Measurements from ENCODE around the gene MAP3K3.

MAP3K3 gene

DNA sequence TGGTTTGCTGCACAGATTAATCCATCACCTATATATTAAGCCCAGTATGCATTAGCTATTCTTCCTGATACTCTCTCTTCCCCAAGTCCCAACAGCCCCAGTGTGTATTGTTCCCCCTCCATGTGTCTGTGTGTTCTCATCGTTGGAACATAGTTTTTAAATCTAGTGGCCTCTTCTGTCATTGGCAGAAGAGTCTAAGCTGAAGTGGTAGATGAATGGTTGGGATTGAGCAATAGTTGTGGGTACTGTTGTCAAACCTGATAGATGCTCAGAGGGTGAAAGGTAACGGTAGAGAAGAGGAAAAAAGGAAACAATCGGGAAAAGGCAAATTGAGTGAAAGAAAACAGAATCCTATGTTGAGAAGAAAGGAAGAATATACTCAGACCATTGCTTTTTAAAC lies 29.9 kb downstream of the MAP3K3 start:
- no peak for DNase-seq (ENCODE audit: low read depth, low spot score)

DNA sequence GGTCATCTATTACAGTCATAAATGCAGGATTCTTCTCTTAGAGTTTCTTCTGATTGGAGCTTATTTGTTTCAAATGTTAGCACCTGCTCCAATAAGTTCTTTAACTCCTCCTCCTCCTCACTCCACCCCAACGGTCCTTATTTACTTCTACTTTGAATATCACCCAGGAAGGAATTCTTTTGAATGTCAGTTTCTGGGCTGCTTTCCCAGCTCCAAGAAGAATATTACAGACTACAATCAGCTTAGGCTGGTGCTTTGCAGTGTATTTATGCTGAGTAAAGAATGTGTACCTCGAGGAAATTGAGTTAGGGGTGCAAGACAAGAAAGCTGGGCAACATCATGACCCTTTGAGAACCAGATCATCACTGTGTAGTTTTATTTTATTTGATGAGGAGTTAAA lies 30.8 kb downstream of the MAP3K3 start:
- no peak for DNase-seq (ENCODE audit: low read depth, low spot score)

DNA sequence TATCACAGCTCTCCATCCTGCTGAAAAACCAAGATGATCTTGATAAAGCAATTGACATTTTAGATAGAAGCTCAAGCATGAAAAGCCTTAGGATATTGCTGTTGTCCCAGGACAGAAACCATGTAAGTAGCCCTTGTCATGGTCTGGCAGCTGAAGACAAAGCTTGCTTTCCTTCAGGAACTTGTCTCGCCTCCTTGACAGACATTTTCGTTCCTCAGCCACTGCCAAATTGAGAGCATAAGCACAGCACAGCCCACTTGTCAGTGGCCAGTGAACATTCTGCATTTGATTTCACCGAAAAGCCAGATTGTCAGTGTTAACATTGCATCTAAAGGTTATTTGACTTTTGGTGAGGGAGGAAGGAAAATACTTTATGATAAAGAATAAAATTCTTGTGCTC lies 35.6 kb downstream of the MAP3K3 start:
- DNase-seq (ENCODE audit: low read depth, low spot score): no peak

- DNase-seq (ENCODE audit: low read depth, low spot score): no peak
These were observed 36.1 kb downstream of the MAP3K3 start for GRCh38 chr17:63658366-63658765.

- DNase-seq (ENCODE audit: low read depth, low spot score): no peak
These were observed 37.6 kb downstream of the MAP3K3 start for GRCh38 chr17:63659850-63660249.

DNA sequence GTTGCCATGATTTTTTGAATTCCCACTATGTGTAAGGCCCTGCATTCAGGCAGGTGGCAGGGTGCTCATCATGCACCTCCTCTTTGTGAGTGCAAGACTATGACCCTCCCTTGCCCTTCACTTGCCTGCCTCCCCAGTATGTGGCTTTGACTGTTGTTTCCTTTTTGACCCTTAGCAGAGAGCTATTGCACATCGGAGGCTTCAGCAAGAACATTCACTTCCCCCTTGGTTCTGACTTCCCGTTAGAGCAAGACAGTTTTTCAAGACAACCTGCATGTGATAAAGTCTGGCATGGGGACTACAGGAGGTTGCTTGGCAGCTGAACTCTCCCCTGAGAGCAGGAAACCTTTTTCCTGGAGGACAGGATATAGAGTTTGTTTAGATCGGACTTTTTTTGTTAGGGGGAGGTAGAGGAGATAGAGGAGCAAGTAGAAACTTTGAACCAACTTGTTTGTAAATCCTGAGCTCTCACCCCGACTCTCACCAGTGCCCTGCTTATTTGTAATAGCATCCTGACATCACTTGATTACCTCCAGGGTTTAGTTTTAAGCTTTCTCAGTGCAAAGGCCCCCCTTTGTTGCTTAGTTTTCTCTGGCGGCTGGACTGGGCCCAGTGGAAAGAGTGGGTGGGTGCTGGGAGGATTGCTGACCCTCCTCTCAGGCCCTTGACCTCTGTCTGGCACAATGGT lies 43.5 kb downstream of the MAP3K3 start:
- DNase-seq (ENCODE audit: low read depth, low spot score): no peak

GRCh38 chr17:63672856-63673255 lies 50.6 kb downstream of the MAP3K3 start:
- no peak for DNase-seq (ENCODE audit: low read depth, low spot score)

DNA sequence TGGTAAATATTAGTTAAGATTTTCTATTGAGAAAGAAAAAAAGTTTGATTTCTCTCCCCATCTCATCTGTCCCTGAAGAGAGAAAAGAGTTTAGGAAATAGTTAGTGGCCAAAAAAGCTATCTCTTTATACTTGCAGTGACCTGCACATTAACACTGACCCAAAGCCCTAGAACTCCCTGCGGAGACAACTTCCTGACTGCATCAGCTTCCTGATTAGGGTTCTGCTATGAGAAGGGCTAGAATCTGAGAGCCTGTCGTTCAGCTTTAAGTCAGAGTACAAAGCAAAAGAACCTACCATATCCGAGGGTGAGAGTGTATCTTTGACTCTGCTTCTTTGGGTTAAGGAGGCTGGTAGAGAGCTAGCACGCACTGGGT lies 53.0 kb downstream of the MAP3K3 start:
- no peak for DNase-seq (ENCODE audit: low read depth, low spot score)

DNA sequence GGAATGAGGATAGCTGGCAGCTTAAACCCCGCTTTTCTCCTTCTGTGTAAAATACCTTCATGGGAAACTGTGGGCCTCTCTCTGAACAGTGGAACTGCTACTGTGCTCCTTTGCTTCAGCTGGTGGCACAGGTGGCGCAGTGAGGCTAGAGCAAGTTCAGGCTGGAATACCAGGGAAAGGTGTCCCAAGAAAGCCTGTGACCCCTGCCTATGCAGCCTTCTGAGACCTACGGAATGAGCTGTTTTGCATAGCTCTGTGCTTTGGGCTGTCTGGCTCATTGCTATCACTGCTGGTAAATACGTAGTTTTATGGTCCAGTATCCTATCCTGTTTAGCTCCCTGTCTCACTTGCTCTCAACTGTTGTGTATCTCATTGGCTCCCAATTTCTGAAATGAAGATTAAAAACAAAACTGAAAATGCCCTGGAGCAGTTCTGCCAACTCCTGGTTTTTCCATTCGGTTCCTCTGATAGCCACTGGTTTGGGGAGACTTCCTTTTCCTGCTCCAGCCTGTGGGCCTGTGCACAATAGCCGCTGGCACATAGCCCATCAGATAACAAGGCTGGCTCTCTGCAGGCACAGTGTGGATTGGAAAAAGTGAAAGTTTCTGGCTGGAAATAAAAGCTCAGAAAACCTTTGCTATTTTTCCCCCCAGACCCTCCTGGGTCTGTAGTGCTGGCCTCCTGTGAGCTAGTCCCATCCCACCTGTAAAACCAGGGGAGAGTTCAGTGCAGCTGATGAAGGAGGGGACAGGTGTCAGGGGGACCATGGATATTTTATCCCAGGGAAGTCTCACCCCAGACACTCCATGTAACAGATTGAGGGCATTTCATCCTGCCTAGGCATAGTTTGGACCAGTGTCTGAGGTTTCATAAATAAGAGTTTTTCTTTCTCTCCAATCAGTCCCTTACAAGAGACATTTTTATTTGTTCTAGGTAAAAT lies 53.7 kb downstream of the MAP3K3 start:
- no peak for DNase-seq (ENCODE audit: low read depth, low spot score)

GRCh38 chr17:63676584-63676983 lies 54.4 kb downstream of the MAP3K3 start:
- DNase-seq (ENCODE audit: low read depth, low spot score): no peak

GRCh38 chr17:63679214-63679613 lies 57.0 kb downstream of the MAP3K3 start:
- no peak for DNase-seq (ENCODE audit: low read depth, low spot score)

DNA sequence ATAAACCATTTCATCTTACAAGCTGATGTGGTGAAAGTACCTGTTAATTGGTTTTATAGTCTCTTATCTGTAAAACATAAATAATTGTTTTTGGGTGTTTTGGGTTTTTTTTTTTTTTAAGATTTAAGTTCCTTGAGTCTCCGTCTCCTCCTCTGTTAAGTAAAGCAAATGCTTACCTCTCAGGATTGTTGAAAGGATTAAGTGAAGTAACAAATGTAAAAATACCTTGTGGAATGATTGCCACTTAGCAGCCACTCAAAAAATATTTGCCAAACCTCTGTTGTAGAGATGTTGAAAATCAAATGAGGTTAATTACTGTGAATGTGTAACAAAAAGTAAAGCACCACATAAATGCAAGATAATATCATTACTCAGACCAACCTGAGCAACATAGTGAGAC lies 58.5 kb downstream of the MAP3K3 start:
- no peak for DNase-seq (ENCODE audit: low read depth, low spot score)

GRCh38 chr17:63681530-63681929 lies 59.3 kb downstream of the MAP3K3 start:
- no peak for DNase-seq (ENCODE audit: low read depth, low spot score)

- no peak for DNase-seq (ENCODE audit: low read depth, low spot score)
These were observed 60.2 kb downstream of the MAP3K3 start for GRCh38 chr17:63682441-63682840.

DNA sequence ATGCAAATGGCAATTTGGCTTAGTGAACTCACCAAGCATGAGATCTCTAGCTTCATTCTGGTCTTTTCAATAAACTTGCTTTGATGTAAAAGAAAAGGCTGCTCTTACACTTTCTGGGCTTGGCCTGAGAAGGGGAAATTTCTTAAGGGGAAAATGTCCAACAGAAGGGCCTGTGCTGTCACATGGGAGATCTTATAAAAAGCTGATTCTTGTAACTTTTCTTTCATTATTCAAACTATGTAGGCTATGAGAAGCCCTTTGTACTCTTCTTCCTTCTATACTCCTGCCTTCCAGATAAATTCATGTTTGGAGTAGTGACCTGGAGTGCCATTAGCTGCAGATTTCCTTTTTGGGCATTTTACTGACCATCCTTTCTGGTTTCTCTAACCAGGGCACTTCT lies 60.8 kb downstream of the MAP3K3 start:
- no peak for DNase-seq (ENCODE audit: low read depth, low spot score)

GRCh38 chr17:63685041-63685440 lies 62.8 kb downstream of the MAP3K3 start:
- DNase-seq (ENCODE audit: low read depth, low spot score): no peak

DNA sequence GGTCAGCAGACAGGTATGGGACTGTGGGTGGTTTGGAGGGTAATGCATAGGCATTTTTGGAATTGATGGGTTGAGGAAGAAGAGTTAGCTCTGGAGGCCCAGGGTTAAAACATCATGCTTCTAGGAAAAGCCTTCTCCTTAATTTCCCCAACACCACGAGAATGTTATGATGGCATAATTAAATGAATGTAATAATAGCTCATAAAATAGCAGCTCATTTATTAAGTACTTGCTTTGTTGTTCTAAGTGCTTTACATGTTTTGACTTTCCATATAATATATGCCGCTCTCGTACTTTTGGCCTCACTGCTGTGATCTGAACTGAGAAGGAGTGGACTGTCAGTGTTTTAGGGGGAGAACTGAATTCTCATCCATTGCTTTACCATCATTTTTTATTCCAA lies 63.4 kb downstream of the MAP3K3 start:
- no peak for DNase-seq (ENCODE audit: low read depth, low spot score)

- no peak for DNase-seq (ENCODE audit: low read depth, low spot score)
These were observed 64.0 kb downstream of the MAP3K3 start for GRCh38 chr17:63686138-63686685.

- DNase-seq (ENCODE audit: low read depth, low spot score): no peak
These were observed 66.3 kb downstream of the MAP3K3 start for GRCh38 chr17:63688396-63689020.

- no peak for DNase-seq (ENCODE audit: low read depth, low spot score)
These were observed 67.3 kb downstream of the MAP3K3 start for GRCh38 chr17:63689479-63689878.

DNA sequence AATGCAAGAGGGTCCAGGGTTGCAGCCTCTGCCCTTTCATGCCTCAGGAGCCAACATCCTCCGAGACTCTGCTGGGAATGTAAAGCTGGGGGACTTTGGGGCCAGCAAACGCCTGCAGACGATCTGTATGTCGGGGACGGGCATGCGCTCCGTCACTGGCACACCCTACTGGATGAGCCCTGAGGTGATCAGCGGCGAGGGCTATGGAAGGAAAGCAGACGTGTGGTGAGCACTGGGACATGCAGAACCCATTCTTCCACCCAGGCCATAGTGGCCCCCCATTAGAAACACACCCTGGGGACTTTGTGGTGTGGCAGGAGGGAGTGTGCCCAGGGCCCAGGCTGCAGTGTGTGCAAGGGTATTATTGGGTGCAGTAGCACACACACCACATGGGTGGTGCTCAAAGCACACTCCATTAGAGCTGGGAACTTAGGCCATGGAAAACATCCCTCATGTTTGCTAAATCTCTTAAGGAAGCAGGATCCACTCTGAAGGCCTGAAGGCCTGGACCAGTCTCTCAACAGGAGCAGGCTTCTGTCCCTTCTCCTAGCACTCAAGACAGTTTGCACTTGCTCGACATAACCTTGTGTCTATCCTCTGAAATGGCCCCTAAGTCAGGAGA lies 70.1 kb downstream of the MAP3K3 start:
- DNase-seq (ENCODE audit: low read depth, low spot score): no peak

Data from brain pericyte (primary cell).